ENCODE data around the gene GTF2F2.

GTF2F2 gene

GRCh38 chr13:45199711-45200110 is 79.4 kb downstream of the GTF2F2 start:
- H3K9me3 ChIP-seq = no peaks in the 10 kb centered on the region
- no peak overlapping the region for H3K4me3 ChIP-seq (ENCODE audit: low read depth, low read length)
- TF ChIP-seq, protein P1, sequence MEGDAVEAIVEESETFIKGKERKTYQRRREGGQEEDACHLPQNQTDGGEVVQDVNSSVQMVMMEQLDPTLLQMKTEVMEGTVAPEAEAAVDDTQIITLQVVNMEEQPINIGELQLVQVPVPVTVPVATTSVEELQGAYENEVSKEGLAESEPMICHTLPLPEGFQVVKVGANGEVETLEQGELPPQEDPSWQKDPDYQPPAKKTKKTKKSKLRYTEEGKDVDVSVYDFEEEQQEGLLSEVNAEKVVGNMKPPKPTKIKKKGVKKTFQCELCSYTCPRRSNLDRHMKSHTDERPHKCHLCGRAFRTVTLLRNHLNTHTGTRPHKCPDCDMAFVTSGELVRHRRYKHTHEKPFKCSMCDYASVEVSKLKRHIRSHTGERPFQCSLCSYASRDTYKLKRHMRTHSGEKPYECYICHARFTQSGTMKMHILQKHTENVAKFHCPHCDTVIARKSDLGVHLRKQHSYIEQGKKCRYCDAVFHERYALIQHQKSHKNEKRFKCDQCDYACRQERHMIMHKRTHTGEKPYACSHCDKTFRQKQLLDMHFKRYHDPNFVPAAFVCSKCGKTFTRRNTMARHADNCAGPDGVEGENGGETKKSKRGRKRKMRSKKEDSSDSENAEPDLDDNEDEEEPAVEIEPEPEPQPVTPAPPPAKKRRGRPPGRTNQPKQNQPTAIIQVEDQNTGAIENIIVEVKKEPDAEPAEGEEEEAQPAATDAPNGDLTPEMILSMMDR (IDR thresholded peaks at IDR 0.05; ENCODE audit: low read depth, low read length) = no peak

GRCh38 chr13:45200701-45201232 is 80.5 kb downstream of the GTF2F2 start, which contains the start of gene KCTD4:
Gene KCTD4 (minus strand): TSS chr13:45201045. CDS start chr13:45194567, 6,478 bp downstream.
- TF ChIP-seq, protein P1 (IDR thresholded peaks at IDR 0.05; ENCODE audit: low read depth, low read length) = no peak
- H3K4me3 ChIP-seq (ENCODE audit: low read depth, low read length) = no peak within 1 kb of the TSS
- no peak for DNase-seq
- no peaks in the 10 kb centered on the region for H3K27me3 ChIP-seq
- H3K36me3 ChIP-seq = no peaks in the 10 kb centered on the region
- no peaks in the 10 kb centered on the region for H3K9me3 ChIP-seq
- no peaks in the 10 kb centered on the region; the same call in 1 of the 2 replicates for H3K4me1 ChIP-seq

More at GRCh38 chr13:45199711-45200110, 79.4 kb downstream of the GTF2F2 start:
- no peak for DNase-seq
- Histone ChIP-seq H3K27me3 (no peaks in the 10 kb centered on the region), H3K4me1 (no peaks in the 10 kb centered on the region; the same call in 1 of the 2 replicates), H3K36me3 (no peaks in the 10 kb centered on the region)

- peaks cover 7% of the 10 kb centered on the region for H3K36me3 ChIP-seq
- H3K4me3 ChIP-seq (ENCODE audit: low read depth, low read length) = no peak overlapping the region
- no peaks in the 10 kb centered on the region for H3K9me3 ChIP-seq
- TF ChIP-seq, protein P1 (IDR thresholded peaks at IDR 0.05; ENCODE audit: low read depth, low read length) = no peak
- peaks cover 14% of the 10 kb centered on the region for H3K4me1 ChIP-seq
- DNase-seq = no peak
- no peaks in the 10 kb centered on the region for H3K27me3 ChIP-seq
Observed at GRCh38 chr13:45205124-45205523, 84.8 kb downstream of the GTF2F2 start.

DNA sequence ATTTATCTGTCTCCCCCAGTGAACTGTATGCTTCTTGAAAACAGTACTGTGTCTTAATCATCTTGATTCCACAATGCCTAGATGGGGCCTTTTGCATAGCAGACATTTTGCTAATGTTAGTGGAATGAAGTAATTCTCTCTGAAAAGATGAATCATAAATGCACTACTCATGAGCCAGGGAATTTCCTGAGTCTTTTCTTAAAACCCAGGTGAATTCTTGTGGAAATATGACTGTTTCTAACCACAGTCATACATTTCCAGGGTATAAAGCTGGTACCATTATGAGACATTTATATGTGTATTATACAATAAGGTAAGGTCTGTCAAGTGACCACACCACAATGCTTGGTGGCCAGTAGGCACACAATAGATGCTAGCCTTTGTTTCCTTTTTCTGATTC is 86.0 kb downstream of the GTF2F2 start:
- Histone ChIP-seq H3K9me3 (no peaks in the 10 kb centered on the region), H3K27me3 (no peaks in the 10 kb centered on the region), H3K4me1 (peaks cover 14% of the 10 kb centered on the region), H3K36me3 (peaks cover 7% of the 10 kb centered on the region), H3K4me3 (ENCODE audit: low read depth, low read length) (no peak overlapping the region)
- TF ChIP-seq, protein P1 (IDR thresholded peaks at IDR 0.05; ENCODE audit: low read depth, low read length) = no peak
- DNase-seq = no peak

- Histone ChIP-seq H3K36me3 (peaks cover 7% of the 10 kb centered on the region), H3K9me3 (no peaks in the 10 kb centered on the region), H3K4me1 (peaks cover 14% of the 10 kb centered on the region), H3K4me3 (ENCODE audit: low read depth, low read length) (no peak overlapping the region), H3K27me3 (no peaks in the 10 kb centered on the region)
- DNase-seq = no peak
- TF ChIP-seq, protein P1 (IDR thresholded peaks at IDR 0.05; ENCODE audit: low read depth, low read length) = no peak
Observed at GRCh38 chr13:45207319-45207718, 87.0 kb downstream of the GTF2F2 start.

- no peak for DNase-seq
- Histone ChIP-seq H3K9me3 (no peaks in the 10 kb centered on the region), H3K4me1 (peaks cover 14% of the 10 kb centered on the region), H3K36me3 (peaks cover 7% of the 10 kb centered on the region), H3K27me3 (no peaks in the 10 kb centered on the region), H3K4me3 (ENCODE audit: low read depth, low read length) (no peak overlapping the region)
- TF ChIP-seq, protein P1 (IDR thresholded peaks at IDR 0.05; ENCODE audit: low read depth, low read length) = no peak
Observed at GRCh38 chr13:45208132-45208531, 87.8 kb downstream of the GTF2F2 start.

Data from BE2C (cell line).